IPS-NIHi7 (cell line): ENCODE results near the gene THAP6.
"Not testable (repeated sequence)": the region's sequence is repeated elsewhere in the genome, so short reads cannot be mapped to it uniquely, and the experiment has no call there.

Experiments
- DNase-seq: peaks from one replicate; pipeline ENCODE4 v3.0.0; 2012; ENCODE audit warnings: mixed read lengths; ENCODE audit errors: extremely low spot score

THAP6 gene

DNA sequence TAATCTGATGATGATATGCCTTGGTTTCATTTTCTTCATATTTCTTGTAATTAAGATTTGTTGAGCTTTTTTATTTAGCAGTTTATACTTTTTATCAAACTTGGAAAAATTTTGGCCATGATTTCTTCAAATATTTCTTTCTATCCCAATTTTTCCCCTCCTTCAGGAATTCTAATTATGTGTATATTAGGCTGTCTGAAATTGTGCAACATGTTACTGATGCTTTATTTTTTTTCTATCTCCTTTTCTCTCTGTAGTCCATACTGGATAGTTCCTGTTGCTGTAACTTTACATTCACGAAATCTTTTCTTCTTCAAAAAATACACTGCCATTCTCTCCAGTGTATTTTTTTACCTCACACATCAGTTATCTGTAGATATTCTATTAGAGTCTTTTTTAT, 10.8 kb downstream of the THAP6 start:
- no peak for DNase-seq

DNA sequence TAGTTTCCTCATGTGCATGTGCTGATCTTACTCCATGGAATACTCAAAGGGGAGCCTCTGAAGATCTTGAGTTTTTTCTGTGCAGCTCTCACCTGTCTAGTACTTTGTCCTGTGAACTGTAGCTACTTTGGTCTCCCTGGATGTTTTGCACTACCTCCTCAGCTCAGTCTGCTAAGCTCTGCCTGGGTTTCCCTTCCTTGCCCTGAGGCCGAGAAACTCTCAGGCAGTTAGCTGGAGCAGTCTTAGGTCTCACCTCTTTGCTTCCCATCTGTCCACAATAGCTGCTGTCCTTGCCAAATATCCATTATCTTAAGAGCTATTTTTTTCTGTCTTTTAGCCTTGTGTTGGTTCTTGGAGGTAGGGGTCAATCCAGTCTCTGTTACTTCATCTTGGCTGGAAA, 11.6 kb downstream of the THAP6 start:
- no peak for DNase-seq

DNA sequence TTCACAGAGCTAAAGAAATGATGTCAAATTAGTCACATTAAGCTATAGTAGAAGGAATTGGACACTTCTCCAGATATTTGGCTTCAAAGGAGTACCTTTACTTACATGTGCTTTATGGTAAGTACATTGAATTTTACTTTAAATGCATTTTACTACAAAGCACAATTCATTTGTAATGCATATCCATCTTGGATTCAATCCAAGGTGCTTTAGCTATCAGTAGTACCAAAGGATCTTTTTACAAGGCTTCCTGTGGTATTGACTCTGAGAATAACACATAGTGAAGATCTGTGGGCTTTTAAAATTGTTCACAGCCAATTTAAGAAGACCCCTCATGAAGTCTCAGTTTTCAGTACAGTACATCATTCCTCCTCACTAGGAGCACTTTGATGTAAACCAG, 13.2 kb downstream of the THAP6 start:
- DNase-seq, result no peak

- no peak for DNase-seq
Measured at GRCh38 chr4:75530556-75531322, 16.5 kb downstream of the THAP6 start.

DNA sequence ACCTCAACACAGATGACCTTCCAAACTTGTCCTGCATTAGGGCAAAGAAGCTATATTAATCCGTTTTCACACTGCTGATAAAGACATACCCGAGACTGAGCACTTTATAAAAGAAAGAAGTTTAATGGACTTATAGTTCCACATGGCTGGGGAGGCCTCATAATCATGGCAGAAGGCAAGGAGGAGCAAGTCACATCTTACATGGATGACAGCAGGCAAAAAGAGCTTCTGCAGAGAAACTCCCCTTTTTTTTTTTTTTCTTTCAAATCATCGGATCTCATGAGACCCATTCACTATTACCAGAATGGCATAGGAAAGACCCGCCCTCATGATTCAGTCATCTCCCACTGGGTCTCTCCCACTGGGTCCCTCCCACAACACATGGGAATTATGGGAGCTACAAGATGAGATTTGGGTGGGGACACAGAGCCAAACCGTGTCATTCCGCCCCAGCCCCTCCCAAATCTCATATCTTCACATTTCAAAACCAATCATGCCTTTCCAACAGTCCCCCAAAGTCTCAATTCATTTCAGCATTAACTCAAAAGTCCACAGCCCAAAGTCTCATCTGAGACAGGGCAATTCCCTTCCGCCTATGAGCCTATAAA, 17.4 kb downstream of the THAP6 start:
- not testable (repeated sequence) for DNase-seq

GRCh38 chr4:75533339-75533887, 19.1 kb downstream of the THAP6 start:
- DNase-seq, result not testable (repeated sequence)

GRCh38 chr4:75533926-75534325, 19.7 kb downstream of the THAP6 start:
- DNase-seq, result not testable (repeated sequence)

GRCh38 chr4:75537308-75537707, 23.0 kb downstream of the THAP6 start:
- not testable (repeated sequence) for DNase-seq

DNA sequence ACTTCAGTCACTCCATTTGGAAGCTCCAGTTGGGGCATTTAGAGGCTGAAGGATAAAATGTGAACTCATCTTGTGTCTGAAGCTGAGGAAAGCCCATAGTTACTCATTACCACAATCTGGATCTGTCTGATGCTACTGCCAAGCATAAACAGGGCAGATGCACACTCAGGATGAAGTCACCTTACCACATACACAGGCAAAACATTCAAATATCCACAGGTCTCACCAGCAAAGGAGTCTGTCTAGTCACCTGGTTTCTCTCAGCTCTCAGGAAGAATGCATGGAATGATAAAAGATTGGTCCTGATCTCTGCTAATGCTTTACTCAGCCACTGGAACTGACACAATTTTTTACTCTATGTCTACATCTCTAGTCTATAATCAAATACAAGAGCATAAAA, 28.6 kb downstream of the THAP6 start:
- DNase-seq, result no peak

GRCh38 chr4:75544220-75544619, 29.9 kb downstream of the THAP6 start:
- not testable (repeated sequence) for DNase-seq

DNA sequence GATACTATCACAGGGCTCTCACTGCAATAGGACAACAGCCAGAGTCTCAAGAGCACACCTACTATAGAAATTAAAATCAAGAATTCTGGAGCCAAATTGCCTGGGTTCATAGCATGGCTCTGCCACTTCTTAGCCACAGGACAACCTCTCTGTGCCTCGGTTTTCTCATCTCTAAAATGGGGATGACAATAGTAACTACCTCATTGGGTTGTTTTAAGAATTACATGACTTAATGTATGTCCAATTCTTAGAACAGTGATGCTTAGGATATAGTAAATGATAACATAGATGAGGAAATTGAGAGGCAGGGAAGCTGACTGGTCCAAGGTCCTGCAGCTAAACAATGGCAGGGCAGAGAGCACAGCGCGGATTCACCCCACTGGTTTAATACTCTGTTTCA, 30.6 kb downstream of the THAP6 start:
- no peak for DNase-seq

GRCh38 chr4:75545526-75545925, 31.3 kb downstream of the THAP6 start:
- no peak for DNase-seq

GRCh38 chr4:75547647-75548387, 33.5 kb downstream of the THAP6 start:
- DNase-seq, result no peak

DNA sequence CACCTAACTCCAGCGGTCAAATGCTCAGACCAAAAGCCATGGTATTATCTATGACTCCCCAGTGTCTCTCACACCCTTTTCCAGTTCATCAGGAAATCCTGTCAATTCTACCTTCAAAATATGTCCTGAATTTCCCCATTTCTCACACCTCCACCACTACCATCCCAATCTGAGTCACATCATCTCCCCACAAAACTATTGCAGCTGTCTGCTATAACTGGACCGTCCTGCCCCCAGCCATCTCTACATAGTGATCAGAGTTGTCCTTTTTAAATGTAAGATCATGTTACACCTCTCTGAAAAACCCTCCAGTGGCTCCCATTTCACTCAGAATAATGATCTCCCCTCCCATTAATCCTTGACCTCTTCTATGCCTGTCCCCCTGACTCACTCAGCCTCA, 34.7 kb downstream of the THAP6 start:
- no peak for DNase-seq

DNA sequence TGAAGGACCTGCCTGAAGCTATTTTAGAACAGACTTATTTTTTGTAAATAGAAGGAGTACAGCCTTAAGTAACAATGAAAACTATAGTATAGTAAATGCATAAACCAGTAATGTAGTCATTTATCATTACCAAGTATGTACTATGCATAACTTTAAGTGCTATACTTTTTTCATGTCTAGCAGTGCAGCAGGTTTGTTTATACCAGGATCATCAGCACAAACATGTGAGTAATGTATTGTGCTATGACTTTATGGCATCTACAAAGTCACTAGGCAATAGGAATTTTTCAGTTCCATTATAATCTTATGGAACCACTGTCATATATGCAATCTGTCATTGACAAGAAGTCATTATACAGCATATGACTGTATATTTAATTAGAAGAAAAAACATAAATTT, 38.2 kb downstream of the THAP6 start:
- no peak for DNase-seq

DNA sequence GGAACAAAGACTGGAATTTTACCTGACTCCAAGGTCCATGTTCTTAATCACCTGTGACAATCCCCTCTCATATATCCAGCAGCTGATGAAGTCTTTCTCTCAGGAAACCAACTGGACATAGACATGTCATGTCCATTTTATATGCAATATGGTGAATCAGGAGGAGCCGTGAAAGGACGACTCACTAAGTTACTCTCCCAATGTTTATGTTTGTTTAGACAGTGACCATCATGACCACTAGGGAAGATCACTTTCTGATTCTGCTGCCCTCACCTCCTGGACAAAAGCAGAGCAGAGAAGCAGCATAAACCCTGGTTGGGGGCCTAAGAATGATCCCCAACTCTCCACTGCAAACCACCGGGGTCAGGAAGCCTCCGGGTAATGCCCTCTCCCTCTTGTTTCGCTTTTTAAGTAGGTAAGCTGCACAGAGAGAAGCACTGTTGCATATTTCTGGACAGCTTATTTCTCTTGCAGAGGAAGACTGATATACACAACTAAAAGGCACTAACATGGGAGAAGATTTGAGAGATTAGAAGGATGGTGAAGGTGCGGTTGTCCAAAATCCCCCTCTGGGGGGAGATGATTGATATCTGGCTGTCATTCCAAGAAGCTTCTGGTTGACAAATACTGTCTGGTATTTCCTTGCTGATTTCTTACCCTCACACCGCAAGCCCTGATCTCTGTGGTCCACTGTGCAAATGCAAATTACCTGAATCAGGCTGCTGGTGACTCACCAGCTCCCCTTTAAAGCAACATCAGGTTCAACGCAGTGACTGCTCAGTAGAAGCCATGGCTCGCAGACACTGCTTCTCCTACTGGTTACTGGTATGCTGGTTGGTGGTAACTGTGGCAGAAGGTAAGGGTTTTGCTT, 41.3 kb downstream of the THAP6 start, which contains the start of gene ODAPH:
TSS of gene ODAPH (plus strand) at position 773 of the 871 bp plus-strand sequence. CDS start at position 790, 17 bp downstream.
- DNase-seq, result peak; percentile 35

DNA sequence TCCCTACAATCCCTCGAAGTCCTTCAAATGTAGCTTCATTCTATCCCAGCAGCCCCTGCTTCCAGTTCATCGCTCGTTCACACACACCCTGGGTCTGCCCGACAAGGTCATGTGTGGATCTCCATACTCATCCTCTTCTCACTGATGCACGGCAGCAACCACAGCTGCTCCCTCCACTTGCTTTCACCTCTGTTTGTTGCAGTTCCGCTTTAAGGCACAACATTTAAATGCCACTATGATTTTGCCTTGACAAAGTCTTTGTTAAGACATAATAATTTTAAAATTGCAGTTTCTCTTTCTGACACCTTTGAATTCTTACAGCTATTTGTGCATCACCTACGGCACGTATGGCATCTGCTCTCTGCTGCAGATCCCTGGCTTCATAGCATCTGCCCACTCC, 43.4 kb downstream of the THAP6 start:
- DNase-seq, result no peak

- peak; percentile 59 for DNase-seq
Measured at GRCh38 chr4:75561789-75562188, 47.5 kb downstream of the THAP6 start.

- no peak for DNase-seq
Measured at GRCh38 chr4:75564023-75564422, 49.8 kb downstream of the THAP6 start.

GRCh38 chr4:75565481-75565880, 51.2 kb downstream of the THAP6 start:
- DNase-seq, result no peak

DNA sequence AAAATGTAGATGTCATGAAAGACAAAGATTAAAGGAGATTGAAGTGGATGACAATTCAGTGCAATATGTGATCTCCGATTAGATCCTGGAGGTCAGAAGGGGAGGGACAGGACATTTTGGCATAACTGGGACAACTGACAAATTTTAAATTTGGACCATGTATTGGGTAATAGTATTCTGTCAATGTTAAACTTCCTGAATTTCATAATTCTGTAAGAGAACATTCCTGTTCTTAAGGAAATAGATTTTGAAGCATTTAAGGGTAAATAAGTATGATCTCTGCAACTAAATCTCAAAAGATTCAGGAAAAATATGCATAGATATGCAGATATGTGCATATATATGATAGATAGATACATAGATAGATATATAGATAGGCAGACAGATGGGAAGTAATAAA, 52.6 kb downstream of the THAP6 start:
- DNase-seq, result no peak
